Activated T-cell treated with anti-CD3 and anti-CD28 coated beads, Interleukin-2, amount 50 U/mL, for 4 hours (primary cell): ENCODE results near the gene FAM187B. TPM values are rescaled to one million over a fixed set of nuclear protein-coding genes. Genes with fewer than 3 reads are reported as not detected.
A peak's percentile ranks its signal among the peaks of the same experiment; 100 is the strongest.
"Not testable (repeated sequence)": the region's sequence is repeated elsewhere in the genome, so short reads cannot be mapped to it uniquely, and the experiment has no call there.

ENCODE experiments used
- ATAC-seq, 2 donors: fragments of 200-7000 bp; cut with Tn5 transposase; one replicate each; pipeline ENCODE4 v1.10.0; 2021
- DNase-seq: peaks from one replicate; pipeline ENCODE4 v3.0.0-alpha.2; 2020
- H3K27me3 Mint-ChIP-seq: one replicate; pipeline ENCODE4 v1.8.0; 2021; ENCODE audit warnings: low read depth, mixed read lengths
- H3K36me3 Mint-ChIP-seq: one replicate; pipeline ENCODE4 v1.8.0; 2022; ENCODE audit warnings: mixed read lengths; ENCODE audit not compliant: insufficient read depth
- H3K4me1 Mint-ChIP-seq: one replicate; pipeline ENCODE4 v1.8.0; 2021; ENCODE audit warnings: low read depth, mixed read lengths
- H3K4me3 Mint-ChIP-seq: one replicate; pipeline ENCODE4 v1.8.0; 2021; ENCODE audit warnings: mild to moderate bottlenecking, moderate library complexity, mixed read lengths
- H3K9me3 Mint-ChIP-seq: one replicate; pipeline ENCODE4 v1.8.0; 2021; ENCODE audit warnings: mixed read lengths
- total RNA-seq, 3 donors: library from RNA; stranded (reverse); gene quantifications; one replicate each; pipeline ENCODE4 v1.2.1, GENCODE V29; 2021

The FAM187B gene
- total RNA-seq, 3 donors from 2014 or later, result not detected

DNA sequence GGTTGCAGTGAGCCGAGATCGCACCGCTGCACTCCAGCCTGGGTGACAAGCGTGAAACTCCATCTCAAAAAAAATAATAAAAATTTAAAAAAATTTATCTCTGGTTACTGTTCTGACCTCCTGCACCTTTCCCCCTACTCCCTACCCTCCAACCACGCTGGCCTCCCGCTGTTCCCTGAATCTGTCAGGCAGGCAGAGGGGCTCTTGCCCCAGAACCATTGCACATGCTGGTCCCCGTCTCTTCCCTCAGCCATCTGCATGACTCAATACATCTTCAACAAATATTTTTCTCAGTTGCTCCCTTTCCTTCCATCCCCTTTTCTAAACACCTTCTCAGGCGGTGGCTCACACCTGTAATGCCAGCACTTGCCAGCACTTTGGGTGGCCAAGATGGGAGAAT, 1.1 kb upstream of the FAM187B start:
- no peak overlapping the region for H3K4me3 Mint-ChIP-seq
- no peak for DNase-seq

DNA sequence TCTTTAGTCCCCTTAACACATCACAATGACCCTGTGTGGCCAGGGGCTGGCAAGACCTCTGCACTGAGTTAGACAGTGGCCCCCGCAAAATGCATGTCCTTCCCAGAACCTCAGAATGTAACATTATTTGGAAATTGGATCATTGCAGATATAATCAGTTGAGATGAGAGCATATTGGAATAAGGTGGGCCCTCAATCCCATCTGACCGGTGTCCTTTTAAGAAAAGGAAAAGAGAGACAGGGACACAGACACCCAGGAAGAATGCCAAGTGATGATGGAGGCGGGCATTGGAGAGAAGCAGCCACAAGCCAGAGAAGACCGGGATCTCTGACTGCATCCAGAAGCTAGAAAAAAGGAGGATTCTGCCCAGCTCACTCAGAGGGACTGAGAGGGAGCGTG, 1.8 kb downstream of the FAM187B start:
- peaks cover 2% of the 10 kb centered on the region for H3K27me3 Mint-ChIP-seq
- ATAC-seq (no peak), DNase-seq (no peak)
- no peaks in the 10 kb centered on the region for H3K36me3 Mint-ChIP-seq
- no peaks in the 10 kb centered on the region for H3K9me3 Mint-ChIP-seq
- H3K4me3 Mint-ChIP-seq, result no peak overlapping the region
- peaks cover 18% of the 10 kb centered on the region for H3K4me1 Mint-ChIP-seq

More for the DNA sequence above, 1.1 kb upstream of the FAM187B start:
- Mint-ChIP-seq H3K36me3 (no peaks in the 10 kb centered on the region), H3K4me1 (peaks cover 3% of the 10 kb centered on the region), H3K27me3 (peaks cover 2% of the 10 kb centered on the region), H3K9me3 (no peaks in the 10 kb centered on the region)
- no peak for ATAC-seq

DNA sequence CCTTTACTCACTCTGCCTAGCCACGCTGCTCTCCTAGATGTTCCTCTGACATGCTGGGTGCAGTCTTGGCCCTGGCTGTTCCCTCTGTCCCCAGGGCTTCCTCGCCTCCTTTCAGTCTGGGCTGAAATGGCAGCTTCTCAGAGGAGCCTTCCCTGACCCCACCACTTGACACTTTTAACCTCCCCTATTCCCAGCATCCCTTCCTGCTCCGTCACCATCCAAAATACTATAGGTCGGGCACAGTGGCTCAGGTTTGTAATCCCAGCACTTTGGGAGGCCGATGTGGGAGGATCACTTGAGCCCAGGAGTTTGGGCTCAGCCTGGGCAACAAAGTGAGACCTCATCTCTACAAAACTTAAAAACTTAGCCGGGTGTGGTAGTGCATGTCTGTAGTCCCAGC, 2.6 kb downstream of the FAM187B start:
- H3K9me3 Mint-ChIP-seq, result no peaks in the 10 kb centered on the region
- no peak overlapping the region for H3K4me3 Mint-ChIP-seq
- ATAC-seq, result no peak
- no peaks in the 10 kb centered on the region for H3K36me3 Mint-ChIP-seq
- H3K4me1 Mint-ChIP-seq, result peaks cover 18% of the 10 kb centered on the region
- DNase-seq, result no peak
- H3K27me3 Mint-ChIP-seq, result peaks cover 2% of the 10 kb centered on the region

DNA sequence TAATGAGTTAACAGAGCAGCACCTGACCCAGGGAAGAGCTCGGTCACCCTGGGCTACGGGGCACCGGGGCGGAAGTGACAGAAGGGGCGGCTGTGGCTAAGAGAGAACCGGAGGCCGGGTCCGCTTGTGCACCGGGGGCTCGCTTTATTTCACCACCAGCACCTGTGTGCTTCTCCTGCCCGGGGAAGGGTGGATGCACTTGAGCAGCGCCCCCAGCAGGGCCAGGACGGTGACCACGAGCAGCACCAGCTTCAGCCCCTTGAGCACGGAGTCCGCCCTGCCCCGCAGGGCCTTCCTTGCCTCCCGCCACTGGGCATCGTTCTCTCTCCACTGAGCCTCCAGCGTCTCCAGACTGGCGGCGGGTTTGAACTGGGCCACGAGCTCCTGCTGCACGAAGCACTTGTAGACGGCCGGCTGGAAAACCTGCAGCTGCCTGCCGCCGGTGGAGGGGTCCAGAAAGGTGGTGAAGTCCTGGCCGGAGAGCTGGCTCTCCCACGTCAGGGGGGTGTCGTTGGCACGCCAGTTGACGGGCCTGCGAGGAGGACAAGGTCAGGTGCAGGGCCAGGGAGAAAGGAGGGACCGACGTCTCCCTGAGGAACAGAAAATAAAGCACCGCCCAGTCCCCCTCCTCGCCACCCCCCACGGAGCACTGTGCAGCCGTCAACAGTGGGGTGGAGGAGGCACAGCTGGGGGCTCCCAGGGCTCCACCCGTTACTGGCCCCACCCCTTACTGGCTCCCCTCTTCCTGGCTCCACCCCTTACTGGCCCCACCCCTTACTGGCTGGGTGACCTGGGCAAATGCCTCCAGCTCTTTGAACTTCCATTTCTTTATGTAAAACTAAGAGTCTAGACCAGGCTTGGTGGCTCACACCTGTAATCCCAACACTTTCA, 3.6 kb downstream of the FAM187B start:
- H3K4me1 Mint-ChIP-seq, result peaks cover 25% of the 10 kb centered on the region
- DNase-seq (no peak), ATAC-seq (no peak)

DNA sequence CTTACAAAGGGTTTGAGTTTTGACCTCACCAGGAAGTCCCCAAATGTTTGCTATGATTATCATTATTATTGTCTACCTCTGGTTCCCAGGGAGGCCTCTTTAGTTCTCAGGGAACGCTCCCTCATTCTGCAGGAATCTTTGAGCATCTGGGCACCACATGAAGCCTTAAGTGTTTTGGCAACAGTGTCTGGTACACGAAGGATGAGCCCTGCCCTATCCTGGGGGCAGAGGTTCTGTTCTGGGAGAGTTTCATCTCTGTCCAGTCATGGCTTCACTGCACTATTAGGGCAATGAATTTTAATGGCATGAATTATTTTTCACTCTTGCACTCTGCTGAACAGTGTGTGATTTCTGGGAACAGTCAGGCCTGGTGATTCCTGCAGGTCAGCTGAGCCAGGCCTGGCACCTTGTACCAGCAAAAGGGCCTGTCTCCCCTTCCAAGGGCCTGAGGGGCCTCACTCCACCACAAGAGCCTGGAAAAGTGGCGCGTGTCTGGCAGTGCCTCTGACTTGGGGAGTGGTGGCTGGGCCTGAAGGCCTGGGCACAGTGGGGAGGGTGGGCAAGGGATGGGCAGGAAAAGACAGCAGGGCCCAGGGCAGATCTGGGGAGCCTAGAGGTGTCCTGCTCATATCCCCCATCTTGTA, 4.6 kb downstream of the FAM187B start:
- peaks cover 5% of the 10 kb centered on the region for H3K9me3 Mint-ChIP-seq
- no peak for ATAC-seq
- no peaks in the 10 kb centered on the region for H3K36me3 Mint-ChIP-seq
- DNase-seq, result no peak
- no peaks in the 10 kb centered on the region for H3K27me3 Mint-ChIP-seq
- no peak overlapping the region for H3K4me3 Mint-ChIP-seq
- peaks cover 31% of the 10 kb centered on the region for H3K4me1 Mint-ChIP-seq

More for the DNA sequence above, 3.6 kb downstream of the FAM187B start:
- no peaks in the 10 kb centered on the region for H3K9me3 Mint-ChIP-seq
- no peaks in the 10 kb centered on the region for H3K36me3 Mint-ChIP-seq
- H3K27me3 Mint-ChIP-seq, result peaks cover 2% of the 10 kb centered on the region
- no peak overlapping the region for H3K4me3 Mint-ChIP-seq

DNA sequence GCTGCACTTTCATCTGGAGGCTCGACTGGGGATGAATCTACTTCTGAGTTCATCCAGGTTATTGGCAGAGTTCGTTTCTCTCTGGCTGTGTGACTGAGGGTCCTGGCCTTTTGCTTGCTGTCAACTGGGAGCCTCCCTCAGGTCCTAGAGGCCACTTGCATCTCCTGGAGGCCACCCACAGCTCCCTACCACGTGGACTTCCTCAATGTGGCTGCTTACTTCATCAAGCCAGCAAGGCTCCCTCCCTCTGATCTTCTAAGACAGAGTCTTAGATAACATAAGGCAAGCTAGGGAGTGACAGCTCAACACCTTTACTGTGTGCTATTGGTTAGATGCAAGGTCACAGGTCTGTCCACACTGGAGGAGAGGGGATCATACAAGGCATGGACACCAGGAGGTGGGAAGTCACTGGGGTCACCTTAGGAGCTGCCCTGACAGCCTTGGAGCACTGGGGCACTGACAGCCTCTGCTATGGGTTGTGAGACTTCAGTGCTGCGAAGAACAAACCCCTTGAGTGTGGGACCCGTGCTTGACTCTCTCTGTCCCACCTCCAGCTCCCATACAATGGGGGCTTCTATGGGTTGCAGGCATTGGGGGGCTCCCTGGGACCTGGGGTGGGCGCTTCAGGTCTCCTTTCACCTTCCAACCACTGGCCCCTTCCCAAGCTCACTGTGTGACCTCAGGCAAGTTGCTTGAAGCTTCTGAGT, 5.3 kb downstream of the FAM187B start:
- DNase-seq (no peak), ATAC-seq (no peak)
- no peaks in the 10 kb centered on the region for H3K36me3 Mint-ChIP-seq
- H3K27me3 Mint-ChIP-seq, result no peaks in the 10 kb centered on the region
- peaks cover 32% of the 10 kb centered on the region for H3K4me1 Mint-ChIP-seq
- no peak overlapping the region for H3K4me3 Mint-ChIP-seq
- H3K9me3 Mint-ChIP-seq, result peaks cover 7% of the 10 kb centered on the region

DNA sequence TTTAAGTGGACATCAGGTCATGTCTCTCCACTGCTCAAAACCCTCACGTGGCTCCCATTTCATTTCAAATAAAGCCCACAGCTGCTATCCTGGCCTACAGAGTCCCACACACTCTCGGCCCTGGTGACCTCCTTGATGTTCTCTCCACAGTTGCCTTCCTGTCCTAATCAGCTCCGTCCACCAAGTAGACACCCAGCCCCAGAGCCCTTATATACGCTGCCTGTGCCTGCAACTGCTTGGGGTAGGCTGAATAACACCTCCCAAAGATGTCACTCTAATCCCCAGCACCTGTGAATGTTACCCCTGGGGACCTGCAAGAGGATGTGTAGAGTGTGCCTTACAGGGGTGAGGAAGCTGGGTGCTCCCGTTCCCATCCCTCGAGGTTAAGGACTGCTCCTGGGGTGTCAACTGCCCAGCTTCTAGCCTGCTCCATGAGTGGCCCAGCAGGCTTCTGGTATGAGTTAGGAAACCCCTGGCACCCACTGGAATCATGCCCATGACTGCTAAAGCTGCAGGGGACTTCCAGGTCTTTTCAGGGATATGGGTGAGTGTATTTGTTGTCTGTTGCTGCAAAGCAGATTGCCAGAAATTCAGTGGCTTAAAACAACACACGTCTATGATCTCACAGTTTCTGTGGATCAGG, 6.0 kb downstream of the FAM187B start:
- Mint-ChIP-seq H3K27me3 (no peaks in the 10 kb centered on the region), H3K4me3 (no peak overlapping the region), H3K4me1 (peaks cover 32% of the 10 kb centered on the region), H3K36me3 (no peaks in the 10 kb centered on the region), H3K9me3 (peaks cover 7% of the 10 kb centered on the region)
- DNase-seq (no peak), ATAC-seq (no peak)

DNA sequence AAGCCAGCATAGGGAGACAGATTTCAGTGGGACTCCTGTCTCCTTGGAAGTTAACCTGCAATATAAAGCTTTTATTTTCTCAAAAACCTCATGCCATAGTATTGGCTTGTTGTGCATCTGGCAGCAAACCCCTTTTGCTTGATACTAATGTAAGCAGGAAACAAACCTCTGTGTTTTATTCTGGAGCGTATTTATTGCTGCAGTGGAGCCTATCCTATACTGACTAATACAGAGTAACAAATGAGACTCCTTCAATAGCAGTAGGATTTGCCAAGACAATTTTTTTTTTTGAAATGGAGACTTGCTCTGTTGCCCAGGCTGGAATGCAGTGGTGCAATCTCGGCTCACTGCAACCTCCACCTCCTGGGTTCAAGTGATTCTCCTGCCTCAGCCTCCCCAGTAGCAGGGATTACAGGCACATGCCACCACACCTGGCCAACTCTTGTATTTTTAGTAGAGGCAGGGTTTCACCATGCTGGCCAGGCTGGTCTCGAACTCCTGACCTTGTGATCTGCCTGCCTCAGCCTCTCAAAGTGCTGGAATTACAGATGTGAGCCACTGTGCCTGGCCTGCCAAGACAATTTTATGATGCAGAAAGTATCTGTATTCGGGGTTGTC, 7.5 kb downstream of the FAM187B start:
- not testable (repeated sequence) for ATAC-seq, H3K9me3 Mint-ChIP-seq, H3K4me3 Mint-ChIP-seq, H3K36me3 Mint-ChIP-seq, H3K27me3 Mint-ChIP-seq, DNase-seq
- H3K4me1 Mint-ChIP-seq, result peaks cover 41% of the 10 kb centered on the region

DNA sequence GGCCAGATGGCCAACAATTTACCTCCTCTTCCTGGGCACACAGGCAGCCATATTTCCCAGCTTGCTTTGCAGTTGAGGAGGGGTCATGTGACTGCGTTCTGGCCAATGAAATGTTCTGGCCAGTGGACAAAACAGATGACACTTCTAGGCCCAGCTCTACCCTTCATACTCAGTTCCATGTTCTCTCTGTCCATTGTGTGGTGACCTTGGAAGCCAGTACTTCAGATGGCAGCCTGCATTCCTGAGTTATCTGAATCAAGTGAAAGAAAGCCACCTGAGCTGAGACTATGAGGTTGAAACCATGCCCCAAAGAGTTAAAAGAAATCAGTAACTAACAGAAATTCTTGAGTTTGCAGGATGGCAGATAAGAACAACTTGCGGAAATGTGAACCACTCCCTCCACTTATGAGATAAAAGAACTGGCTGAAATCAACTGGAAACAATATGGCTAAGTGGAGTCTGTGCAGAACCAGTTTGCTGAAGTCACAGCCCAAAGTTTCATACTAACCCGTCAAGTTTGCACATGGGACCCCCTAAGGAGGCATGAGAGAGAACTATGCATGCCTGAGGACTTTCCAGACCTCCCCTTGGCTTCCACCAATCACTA, 8.1 kb downstream of the FAM187B start:
- DNase-seq, result no peak
- Mint-ChIP-seq H3K36me3 (no peaks in the 10 kb centered on the region), H3K4me3 (no peak overlapping the region), H3K9me3 (peaks cover 7% of the 10 kb centered on the region), H3K27me3 (no peaks in the 10 kb centered on the region), H3K4me1 (peaks cover 45% of the 10 kb centered on the region)
- ATAC-seq, result no peak

DNA sequence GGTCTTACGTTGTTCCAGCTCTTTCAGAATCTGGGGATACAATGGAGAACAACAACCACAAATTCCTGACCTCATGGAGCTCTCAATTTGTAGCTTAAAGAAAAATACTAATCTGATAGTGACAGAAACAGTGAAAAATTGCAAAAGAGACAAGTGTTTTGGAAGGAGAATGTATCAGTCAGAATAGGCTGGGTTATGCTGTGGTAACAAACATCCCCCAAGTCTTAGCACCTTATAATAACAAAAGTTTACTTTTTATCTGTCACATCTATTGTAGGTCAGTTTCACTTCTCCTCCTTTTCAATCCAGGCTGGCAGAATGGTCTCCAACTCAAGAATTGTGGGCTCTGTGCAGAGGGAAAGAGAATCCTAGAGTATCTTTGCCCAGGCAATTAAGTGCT, 9.5 kb downstream of the FAM187B start:
- Mint-ChIP-seq H3K36me3 (no peaks in the 10 kb centered on the region), H3K4me3 (no peak overlapping the region), H3K4me1 (peaks cover 57% of the 10 kb centered on the region), H3K9me3 (peaks cover 7% of the 10 kb centered on the region), H3K27me3 (no peaks in the 10 kb centered on the region)
- no peak for ATAC-seq
- DNase-seq, result no peak

DNA sequence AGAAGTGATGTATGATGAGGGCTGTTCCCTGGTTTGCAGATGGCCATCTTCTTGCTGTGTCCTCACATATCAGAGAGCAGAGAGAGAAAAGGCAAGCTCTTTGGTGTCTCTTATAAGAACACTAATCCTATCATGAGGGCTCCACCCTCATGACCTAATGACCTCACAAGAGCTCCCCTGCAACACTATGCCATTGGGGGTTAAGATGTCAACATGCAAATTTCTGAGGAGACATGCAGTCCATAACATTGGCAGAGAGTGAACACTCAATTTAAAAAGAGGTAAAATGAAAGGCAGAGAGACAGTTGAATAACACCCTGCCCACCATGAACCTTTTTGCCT, 10.9 kb downstream of the FAM187B start:
- DNase-seq (no peak), ATAC-seq (no peak)
- Mint-ChIP-seq H3K4me3 (no peak overlapping the region), H3K27me3 (no peaks in the 10 kb centered on the region), H3K4me1 (peaks cover 61% of the 10 kb centered on the region), H3K9me3 (peaks cover 7% of the 10 kb centered on the region), H3K36me3 (no peaks in the 10 kb centered on the region)

DNA sequence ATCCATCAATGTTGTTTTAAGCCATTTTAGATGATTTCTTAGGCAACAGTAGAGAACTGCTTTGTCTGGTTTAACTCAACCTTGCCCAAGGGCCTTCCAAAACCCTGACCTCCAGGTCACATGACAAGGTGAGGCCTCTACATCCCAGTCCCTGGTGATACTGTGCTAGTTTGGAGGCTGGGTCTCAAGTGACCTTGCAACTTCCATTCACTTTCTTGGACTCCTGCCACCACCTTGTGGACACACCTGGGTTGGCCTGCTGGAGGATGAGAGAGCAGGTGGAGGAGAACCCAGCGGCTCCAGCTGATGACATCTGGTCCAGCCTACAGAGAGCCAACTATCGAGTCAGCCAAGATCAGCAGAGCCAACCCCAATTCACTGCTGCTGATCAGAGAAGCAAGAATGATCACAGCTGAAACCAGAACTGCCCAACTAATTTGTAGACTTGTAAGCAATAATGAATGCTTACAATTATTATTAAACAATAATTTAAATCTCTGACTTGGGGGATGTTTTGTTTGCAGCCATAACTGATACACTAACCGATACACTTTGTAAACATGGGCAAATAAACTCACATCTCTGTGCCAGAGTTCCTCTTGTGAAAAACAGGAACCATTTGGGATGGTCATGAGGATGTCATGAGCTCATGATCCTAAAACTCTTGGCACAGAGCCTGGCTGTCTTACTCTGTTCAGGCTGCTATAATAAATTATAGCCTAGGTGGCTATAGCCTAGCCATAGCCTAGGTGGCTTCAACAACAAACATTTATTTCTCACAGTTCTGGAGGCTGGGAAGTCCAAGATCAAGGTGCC, 11.5 kb downstream of the FAM187B start:
- Mint-ChIP-seq H3K36me3 (peaks cover under 1% of the 10 kb centered on the region), H3K27me3 (no peaks in the 10 kb centered on the region), H3K4me1 (peaks cover 64% of the 10 kb centered on the region), H3K9me3 (peaks cover 7% of the 10 kb centered on the region), H3K4me3 (no peak overlapping the region)
- DNase-seq, result peak; percentile 32
- ATAC-seq, result no peak
